GM23338 (cell line): Measurements from ENCODE around the gene PPID. TPM values are rescaled to one million over a fixed set of nuclear protein-coding genes. Genes with fewer than 3 reads are reported as not detected.

ENCODE experiments used
- ATAC-seq: fragments of 200-7000 bp; cut with Tn5 transposase; 3 replicates; pipeline ENCODE4 v1.9.1; 2020
- DNase-seq: peaks from one replicate; pipeline ENCODE4 v3.0.0-alpha.2; 2015; ENCODE audit warnings: low spot score
- H2AFZ ChIP-seq: fragments of 200-600 bp; sonication (generic); 2 replicates; pipeline ENCODE4 v1.8.0; 2016; ENCODE audit warnings: antibody characterized with exemption, mild to moderate bottlenecking, moderate library complexity
- H3F3A ChIP-seq: fragments of 200-600 bp; sonication (generic); replicated peaks from 2 replicates; pipeline ENCODE4 v1.8.0; 2017; ENCODE audit warnings: antibody characterized with exemption, mixed run types, low read depth
- H3K27ac ChIP-seq: fragments of 200-600 bp; sonication (generic); 2 replicates; pipeline ENCODE4 v1.6.1; 2016; ENCODE audit warnings: low read depth
- H3K27me3 ChIP-seq: fragments of 200-600 bp; sonication (generic); 2 replicates; pipeline ENCODE4 v1.8.0; 2016; ENCODE audit warnings: mild to moderate bottlenecking, mixed run types, moderate library complexity; ENCODE audit not compliant: insufficient read depth
- H3K36me3 ChIP-seq: fragments of 200-600 bp; sonication (generic); 2 replicates; pipeline ENCODE4 v1.8.0; 2016; ENCODE audit warnings: mild to moderate bottlenecking; ENCODE audit not compliant: insufficient read depth
- H3K4me1 ChIP-seq: fragments of 200-600 bp; sonication (generic); 2 replicates; pipeline ENCODE4 v1.8.0; 2016; ENCODE audit warnings: mild to moderate bottlenecking, moderate library complexity; ENCODE audit not compliant: insufficient read depth
- H3K4me2 ChIP-seq: fragments of 200-600 bp; sonication (generic); 2 replicates; pipeline ENCODE4 v1.7.1; 2017; ENCODE audit warnings: mixed run types
- H3K4me3 ChIP-seq: fragments of 200-600 bp; sonication (generic); 2 replicates; pipeline ENCODE4 v1.6.1; 2016; ENCODE audit warnings: mixed run types
- H3K79me2 ChIP-seq: fragments of 200-600 bp; sonication (generic); replicated peaks from 2 replicates; pipeline ENCODE4 v1.8.0; 2017; ENCODE audit warnings: mild to moderate bottlenecking; ENCODE audit not compliant: insufficient read depth
- H3K9me2 ChIP-seq: fragments of 200-600 bp; sonication (generic); 2 replicates; pipeline ENCODE4 v1.8.0; 2017; ENCODE audit not compliant: insufficient read depth
- H4K20me1 ChIP-seq: fragments of 200-600 bp; sonication (generic); replicated peaks from 2 replicates; pipeline ENCODE4 v1.8.0; 2017; ENCODE audit warnings: mild to moderate bottlenecking; ENCODE audit not compliant: insufficient read depth
- H3K27ac Mint-ChIP-seq: 2 replicates; pipeline ENCODE4 v1.8.0; 2020; ENCODE audit warnings: inconsistent platforms, mild to moderate bottlenecking, moderate library complexity, mixed read lengths
- H3K27me3 Mint-ChIP-seq: 3 replicates; pipeline ENCODE4 v1.8.0; 2022; ENCODE audit warnings: low read depth, mild to moderate bottlenecking, moderate library complexity, mixed read lengths, inconsistent platforms; ENCODE audit not compliant: insufficient read depth, poor library complexity
- H3K36me3 Mint-ChIP-seq: 3 replicates; pipeline ENCODE4 v1.8.0; 2021; ENCODE audit warnings: low read depth, mild to moderate bottlenecking, inconsistent platforms, moderate library complexity, mixed read lengths
- H3K4me1 Mint-ChIP-seq: 3 replicates; pipeline ENCODE4 v1.8.0; 2020; ENCODE audit warnings: mild to moderate bottlenecking, inconsistent platforms, mixed read lengths
- H3K4me3 Mint-ChIP-seq: 3 replicates; pipeline ENCODE4 v1.8.0; 2021; ENCODE audit warnings: moderate library complexity, mild to moderate bottlenecking, inconsistent platforms, mixed read lengths
- H3K9me3 Mint-ChIP-seq: 3 replicates; pipeline ENCODE4 v1.8.0; 2020; ENCODE audit warnings: moderate library complexity, mild to moderate bottlenecking, inconsistent platforms, mixed read lengths
- EZH2phosphoT487 ChIP-seq: fragments of 200-600 bp; sonication (generic); IDR thresholded peaks from one replicate; pipeline ENCODE4 v1.8.1; 2018; ENCODE audit warnings: antibody characterized with exemption; ENCODE audit not compliant: unreplicated experiment
- STAT1 ChIP-seq: IDR thresholded peaks from one replicate; pipeline ENCODE4 v1.6.1; 2016; ENCODE audit warnings: antibody characterized with exemption; ENCODE audit not compliant: unreplicated experiment
- ZNF114 ChIP-seq: fragments of 250-450 bp; sonication (Bioruptor Pico); IDR thresholded peaks from 2 replicates; pipeline ENCODE4 v1.5.0; 2020; ENCODE audit warnings: mild to moderate bottlenecking, moderate library complexity
- polyA plus RNA-seq: library from polyadenylated mRNA; unstranded; fragments of >200 nt; fragmentation: Nextera tagmentation; extraction: Ambion mirVana; gene quantifications from 2 replicates; pipeline ENCODE4 v1.2.1, GENCODE V29; 2016
- total RNA-seq: library from RNA; depleted of rRNA; stranded (reverse); fragments of >200 nt; shearing (Covaris generic); gene quantifications from 2 replicates; pipeline ENCODE4 v1.2.3, GENCODE V29; 2014
- TF ChIP-seq, protein P1 (sequence below), 2 experiments: fragments of 200-600 bp in 1 of 2; sonication (generic) in 1 of 2; conservative IDR thresholded peaks; 2 replicates each; pipeline versions ENCODE4 v1.5.1 to v1.6.1; 2016 to 2017; ENCODE audit warnings: antibody characterized with exemption in 2 of 2, low read depth in 2 of 2, mild to moderate bottlenecking in 2 of 2, moderate library complexity in 1 of 2
- TF ChIP-seq, protein P2 (sequence below): fragments of 250-450 bp; sonication (Bioruptor Pico); IDR thresholded peaks from 2 replicates; pipeline ENCODE4 v1.5.0; 2020; ENCODE audit warnings: mild to moderate bottlenecking, moderate library complexity
- TF ChIP-seq, protein P3 (sequence below): IDR thresholded peaks from one replicate; pipeline ENCODE4 v1.6.1; 2018; ENCODE audit warnings: antibody characterized with exemption; ENCODE audit not compliant: unreplicated experiment

The PPID gene
- total and polyA plus RNA-seq, 2 experiments from 2014 or later = 56.6 to 66.2 TPM

DNA sequence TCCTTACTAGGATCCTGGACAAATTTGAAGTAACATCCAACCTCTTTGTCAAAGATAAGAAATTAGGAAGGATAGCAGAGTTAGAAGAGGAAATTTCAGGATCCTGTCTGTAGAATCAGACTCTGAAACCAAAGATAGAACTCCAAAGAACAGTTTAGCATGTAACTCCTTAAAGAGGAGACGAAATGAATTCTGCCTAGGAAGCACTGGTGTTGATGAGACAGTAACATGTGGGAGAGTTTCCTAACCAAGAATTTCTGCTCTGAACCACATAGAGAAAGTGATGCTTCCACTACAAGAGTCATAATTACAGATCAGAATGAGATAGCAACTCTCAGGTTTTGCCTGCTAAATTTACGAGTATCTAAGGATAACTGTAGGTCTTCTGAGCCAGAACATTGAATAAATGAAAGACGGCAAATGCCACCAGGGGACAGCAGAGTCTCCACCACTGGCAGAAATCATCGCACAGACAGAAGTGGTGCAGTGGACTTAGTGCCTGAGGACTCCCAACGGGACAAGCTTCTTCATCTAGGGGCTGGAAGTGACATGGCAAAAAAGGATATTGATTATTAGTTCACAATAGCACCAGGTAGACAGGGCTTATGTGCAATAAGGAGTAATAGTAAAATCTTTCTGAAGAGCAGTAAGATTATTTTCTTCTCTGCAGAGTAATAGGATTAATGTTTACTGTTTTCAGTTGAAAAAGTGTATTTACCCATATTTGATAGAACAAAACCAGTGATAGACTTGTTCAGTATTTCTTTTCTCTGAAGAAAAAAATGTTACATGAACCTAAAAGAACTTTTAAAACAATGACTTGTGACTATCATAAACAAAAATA is 6.7 kb upstream of the PPID start:
- Histone ChIP-seq H2AFZ (peak overlapping the region; percentile 90; the same call in 1 of the 2 replicates), H3K4me2 (no peak overlapping the region), H3K79me2 (no peaks in the 10 kb centered on the region), H4K20me1 (no peaks in the 10 kb centered on the region), H3K4me3 (no peak overlapping the region), H3K27me3 (no peaks in the 10 kb centered on the region), H3K36me3 (no peaks in the 10 kb centered on the region), H3K27ac (no peak overlapping the region), H3F3A (no peaks in the 10 kb centered on the region), H3K9me2 (no peaks in the 10 kb centered on the region), H3K4me1 (0 out of 2 replicates have a peak, but pooled peaks cover 4% of the 10 kb centered on the region)
- DNase-seq = peak; percentile 67
- peak; percentile 92 for ATAC-seq
- peak overlapping the region; percentile 12; the same call in 1 of the 2 replicates for H3K27ac Mint-ChIP-seq
- no peaks in the 10 kb centered on the region for H3K36me3 Mint-ChIP-seq
- H3K9me3 Mint-ChIP-seq = no peaks in the 10 kb centered on the region
- H3K4me3 Mint-ChIP-seq = no peak overlapping the region
- TF ChIP-seq EZH2phosphoT487 = no peak
- TF ChIP-seq STAT1 = no peak
- TF ChIP-seq, protein P1, sequence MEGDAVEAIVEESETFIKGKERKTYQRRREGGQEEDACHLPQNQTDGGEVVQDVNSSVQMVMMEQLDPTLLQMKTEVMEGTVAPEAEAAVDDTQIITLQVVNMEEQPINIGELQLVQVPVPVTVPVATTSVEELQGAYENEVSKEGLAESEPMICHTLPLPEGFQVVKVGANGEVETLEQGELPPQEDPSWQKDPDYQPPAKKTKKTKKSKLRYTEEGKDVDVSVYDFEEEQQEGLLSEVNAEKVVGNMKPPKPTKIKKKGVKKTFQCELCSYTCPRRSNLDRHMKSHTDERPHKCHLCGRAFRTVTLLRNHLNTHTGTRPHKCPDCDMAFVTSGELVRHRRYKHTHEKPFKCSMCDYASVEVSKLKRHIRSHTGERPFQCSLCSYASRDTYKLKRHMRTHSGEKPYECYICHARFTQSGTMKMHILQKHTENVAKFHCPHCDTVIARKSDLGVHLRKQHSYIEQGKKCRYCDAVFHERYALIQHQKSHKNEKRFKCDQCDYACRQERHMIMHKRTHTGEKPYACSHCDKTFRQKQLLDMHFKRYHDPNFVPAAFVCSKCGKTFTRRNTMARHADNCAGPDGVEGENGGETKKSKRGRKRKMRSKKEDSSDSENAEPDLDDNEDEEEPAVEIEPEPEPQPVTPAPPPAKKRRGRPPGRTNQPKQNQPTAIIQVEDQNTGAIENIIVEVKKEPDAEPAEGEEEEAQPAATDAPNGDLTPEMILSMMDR (conservative IDR thresholded peaks at IDR 0.05; ENCODE audit: low read depth in 2 of 2) = peak; percentile 76 to 91
- TF ChIP-seq, protein P2, sequence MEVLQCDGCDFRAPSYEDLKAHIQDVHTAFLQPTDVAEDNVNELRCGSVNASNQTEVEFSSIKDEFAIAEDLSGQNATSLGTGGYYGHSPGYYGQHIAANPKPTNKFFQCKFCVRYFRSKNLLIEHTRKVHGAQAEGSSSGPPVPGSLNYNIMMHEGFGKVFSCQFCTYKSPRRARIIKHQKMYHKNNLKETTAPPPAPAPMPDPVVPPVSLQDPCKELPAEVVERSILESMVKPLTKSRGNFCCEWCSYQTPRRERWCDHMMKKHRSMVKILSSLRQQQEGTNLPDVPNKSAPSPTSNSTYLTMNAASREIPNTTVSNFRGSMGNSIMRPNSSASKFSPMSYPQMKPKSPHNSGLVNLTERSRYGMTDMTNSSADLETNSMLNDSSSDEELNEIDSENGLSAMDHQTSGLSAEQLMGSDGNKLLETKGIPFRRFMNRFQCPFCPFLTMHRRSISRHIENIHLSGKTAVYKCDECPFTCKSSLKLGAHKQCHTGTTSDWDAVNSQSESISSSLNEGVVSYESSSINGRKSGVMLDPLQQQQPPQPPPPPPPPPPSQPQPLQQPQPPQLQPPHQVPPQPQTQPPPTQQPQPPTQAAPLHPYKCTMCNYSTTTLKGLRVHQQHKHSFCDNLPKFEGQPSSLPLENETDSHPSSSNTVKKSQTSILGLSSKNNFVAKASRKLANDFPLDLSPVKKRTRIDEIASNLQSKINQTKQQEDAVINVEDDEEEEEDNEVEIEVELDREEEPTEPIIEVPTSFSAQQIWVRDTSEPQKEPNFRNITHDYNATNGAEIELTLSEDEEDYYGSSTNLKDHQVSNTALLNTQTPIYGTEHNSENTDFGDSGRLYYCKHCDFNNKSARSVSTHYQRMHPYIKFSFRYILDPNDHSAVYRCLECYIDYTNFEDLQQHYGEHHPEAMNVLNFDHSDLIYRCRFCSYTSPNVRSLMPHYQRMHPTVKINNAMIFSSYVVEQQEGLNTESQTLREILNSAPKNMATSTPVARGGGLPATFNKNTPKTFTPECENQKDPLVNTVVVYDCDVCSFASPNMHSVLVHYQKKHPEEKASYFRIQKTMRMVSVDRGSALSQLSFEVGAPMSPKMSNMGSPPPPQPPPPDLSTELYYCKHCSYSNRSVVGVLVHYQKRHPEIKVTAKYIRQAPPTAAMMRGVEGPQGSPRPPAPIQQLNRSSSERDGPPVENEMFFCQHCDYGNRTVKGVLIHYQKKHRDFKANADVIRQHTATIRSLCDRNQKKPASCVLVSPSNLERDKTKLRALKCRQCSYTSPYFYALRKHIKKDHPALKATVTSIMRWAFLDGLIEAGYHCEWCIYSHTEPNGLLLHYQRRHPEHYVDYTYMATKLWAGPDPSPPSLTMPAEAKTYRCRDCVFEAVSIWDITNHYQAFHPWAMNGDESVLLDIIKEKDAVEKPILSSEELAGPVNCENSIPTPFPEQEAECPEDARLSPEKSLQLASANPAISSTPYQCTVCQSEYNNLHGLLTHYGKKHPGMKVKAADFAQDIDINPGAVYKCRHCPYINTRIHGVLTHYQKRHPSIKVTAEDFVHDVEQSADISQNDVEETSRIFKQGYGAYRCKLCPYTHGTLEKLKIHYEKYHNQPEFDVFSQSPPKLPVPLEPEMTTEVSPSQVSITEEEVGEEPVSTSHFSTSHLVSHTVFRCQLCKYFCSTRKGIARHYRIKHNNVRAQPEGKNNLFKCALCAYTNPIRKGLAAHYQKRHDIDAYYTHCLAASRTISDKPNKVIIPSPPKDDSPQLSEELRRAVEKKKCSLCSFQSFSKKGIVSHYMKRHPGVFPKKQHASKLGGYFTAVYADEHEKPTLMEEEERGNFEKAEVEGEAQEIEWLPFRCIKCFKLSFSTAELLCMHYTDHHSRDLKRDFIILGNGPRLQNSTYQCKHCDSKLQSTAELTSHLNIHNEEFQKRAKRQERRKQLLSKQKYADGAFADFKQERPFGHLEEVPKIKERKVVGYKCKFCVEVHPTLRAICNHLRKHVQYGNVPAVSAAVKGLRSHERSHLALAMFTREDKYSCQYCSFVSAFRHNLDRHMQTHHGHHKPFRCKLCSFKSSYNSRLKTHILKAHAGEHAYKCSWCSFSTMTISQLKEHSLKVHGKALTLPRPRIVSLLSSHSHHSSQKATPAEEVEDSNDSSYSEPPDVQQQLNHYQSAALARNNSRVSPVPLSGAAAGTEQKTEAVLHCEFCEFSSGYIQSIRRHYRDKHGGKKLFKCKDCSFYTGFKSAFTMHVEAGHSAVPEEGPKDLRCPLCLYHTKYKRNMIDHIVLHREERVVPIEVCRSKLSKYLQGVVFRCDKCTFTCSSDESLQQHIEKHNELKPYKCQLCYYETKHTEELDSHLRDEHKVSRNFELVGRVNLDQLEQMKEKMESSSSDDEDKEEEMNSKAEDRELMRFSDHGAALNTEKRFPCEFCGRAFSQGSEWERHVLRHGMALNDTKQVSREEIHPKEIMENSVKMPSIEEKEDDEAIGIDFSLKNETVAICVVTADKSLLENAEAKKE = no peak; the same call in 1 of the 2 replicates
- TF ChIP-seq, protein P3, sequence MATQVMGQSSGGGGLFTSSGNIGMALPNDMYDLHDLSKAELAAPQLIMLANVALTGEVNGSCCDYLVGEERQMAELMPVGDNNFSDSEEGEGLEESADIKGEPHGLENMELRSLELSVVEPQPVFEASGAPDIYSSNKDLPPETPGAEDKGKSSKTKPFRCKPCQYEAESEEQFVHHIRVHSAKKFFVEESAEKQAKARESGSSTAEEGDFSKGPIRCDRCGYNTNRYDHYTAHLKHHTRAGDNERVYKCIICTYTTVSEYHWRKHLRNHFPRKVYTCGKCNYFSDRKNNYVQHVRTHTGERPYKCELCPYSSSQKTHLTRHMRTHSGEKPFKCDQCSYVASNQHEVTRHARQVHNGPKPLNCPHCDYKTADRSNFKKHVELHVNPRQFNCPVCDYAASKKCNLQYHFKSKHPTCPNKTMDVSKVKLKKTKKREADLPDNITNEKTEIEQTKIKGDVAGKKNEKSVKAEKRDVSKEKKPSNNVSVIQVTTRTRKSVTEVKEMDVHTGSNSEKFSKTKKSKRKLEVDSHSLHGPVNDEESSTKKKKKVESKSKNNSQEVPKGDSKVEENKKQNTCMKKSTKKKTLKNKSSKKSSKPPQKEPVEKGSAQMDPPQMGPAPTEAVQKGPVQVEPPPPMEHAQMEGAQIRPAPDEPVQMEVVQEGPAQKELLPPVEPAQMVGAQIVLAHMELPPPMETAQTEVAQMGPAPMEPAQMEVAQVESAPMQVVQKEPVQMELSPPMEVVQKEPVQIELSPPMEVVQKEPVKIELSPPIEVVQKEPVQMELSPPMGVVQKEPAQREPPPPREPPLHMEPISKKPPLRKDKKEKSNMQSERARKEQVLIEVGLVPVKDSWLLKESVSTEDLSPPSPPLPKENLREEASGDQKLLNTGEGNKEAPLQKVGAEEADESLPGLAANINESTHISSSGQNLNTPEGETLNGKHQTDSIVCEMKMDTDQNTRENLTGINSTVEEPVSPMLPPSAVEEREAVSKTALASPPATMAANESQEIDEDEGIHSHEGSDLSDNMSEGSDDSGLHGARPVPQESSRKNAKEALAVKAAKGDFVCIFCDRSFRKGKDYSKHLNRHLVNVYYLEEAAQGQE = no peak
- no peak for TF ChIP-seq ZNF114
- peaks cover 6% of the 10 kb centered on the region; the same call in 1 of the 3 replicates for H3K4me1 Mint-ChIP-seq
- no peaks in the 10 kb centered on the region for H3K27me3 Mint-ChIP-seq
